Uterus (tissue), 4 donors: ENCODE results near the gene MOV10. TPM values are rescaled to one million over a fixed set of nuclear protein-coding genes. Genes with fewer than 3 reads are reported as not detected.

ENCODE experiments used
- DNase-seq, 2 donors: peaks; one replicate each; pipeline ENCODE4 v3.0.0-alpha.2; 2019 to 2020
- H3K27ac ChIP-seq, 2 donors: fragments of 200-600 bp; sonication (generic); 1 replicate in 1 of 2; 2 replicates in 1 of 2; pipeline ENCODE4 v1.5.1; 2016 to 2018
- H3K27me3 ChIP-seq, 2 donors: fragments of 200-600 bp; sonication (generic); one replicate each; pipeline ENCODE4 v1.5.1; 2018 to 2019; ENCODE audit warnings: control low read depth in 1 of 2
- H3K36me3 ChIP-seq, 2 donors: fragments of 200-600 bp; sonication (generic); one replicate each; pipeline ENCODE4 v1.5.1; 2019; ENCODE audit warnings: control low read depth in 1 of 2
- H3K4me1 ChIP-seq, 2 donors: fragments of 200-600 bp; sonication (generic); one replicate each; pipeline ENCODE4 v1.5.1; 2018 to 2019; ENCODE audit warnings: control low read depth in 1 of 2
- H3K4me3 ChIP-seq, 2 donors: fragments of 200-600 bp; sonication (generic); 1 replicate in 1 of 2; 2 replicates in 1 of 2; pipeline ENCODE4 v1.5.1; 2018 to 2019; ENCODE audit warnings: mild to moderate bottlenecking in 1 of 2
- H3K9me3 ChIP-seq, 2 donors: fragments of 200-600 bp; sonication (generic); one replicate each; pipeline ENCODE4 v1.5.1; 2019; ENCODE audit warnings: control low read depth in 1 of 2
- CTCF ChIP-seq, 4 experiments: fragments of 200-600 bp in 2 of 4; fragments of 450-650 bp in 2 of 4; sonication (generic) in 2 of 4; IDR thresholded peaks; one replicate each; pipeline ENCODE4 v1.5.1; 2016 to 2019; ENCODE audit warnings: antibody characterized with exemption in 4 of 4, mild to moderate bottlenecking in 2 of 4, moderate library complexity in 1 of 4
- POLR2A ChIP-seq, 2 donors: fragments of 450-650 bp; IDR thresholded peaks; one replicate each; pipeline ENCODE4 v1.6.1; 2016; ENCODE audit warnings: antibody characterized with exemption in 2 of 2, mild to moderate bottlenecking in 1 of 2, moderate library complexity in 1 of 2
- intact Hi-C: fragments of 100-400 bp; cut with DNase I; formaldehyde crosslinking; loops from one replicate; pipeline ENCODE4 v1.15.1; 2023; ENCODE audit warnings: low total_unique reads
- total RNA-seq, 4 donors: library from RNA; depleted of rRNA in 3 of 4; stranded (reverse); fragments of >200 nt in 3 of 4; gene quantifications; one replicate each; pipeline versions ENCODE4 v1.1.0 to v1.2.4, GENCODE V29; 2014 to 2023
- donor health status: DM: yes; HTN: yes; CAD: no.

Gene MOV10
- total RNA-seq, 4 donors from 2014 or later: 10.3 to 91.9 (median 55.5) TPM

- DNase-seq: no peak
- no peaks in the 10 kb centered on the region for H3K36me3 ChIP-seq
- TF ChIP-seq CTCF (IDR thresholded peaks at IDR 0.05): no peak
- TF ChIP-seq POLR2A (IDR thresholded peaks at IDR 0.05): no peak
Observed at GRCh38 chr1:112692681-112693080, 18.2 kb downstream of the MOV10 start.

GRCh38 chr1:112693821-112694220 is 19.4 kb downstream of the MOV10 start:
- Histone ChIP-seq H3K4me1 (peaks cover 6 to 9% of the 10 kb centered on the region in 2 donors), H3K27me3 (no peaks in the 10 kb centered on the region), H3K4me3 (no peak overlapping the region), H3K27ac (no peak overlapping the region), H3K9me3 (no peaks in the 10 kb centered on the region), H3K36me3 (no peaks in the 10 kb centered on the region)
- intact Hi-C loops: no loop called here
- DNase-seq: no peak
- no peak for TF ChIP-seq CTCF (IDR thresholded peaks at IDR 0.05)

More at GRCh38 chr1:112692681-112693080, 18.2 kb downstream of the MOV10 start:
- Histone ChIP-seq H3K4me3 (no peak overlapping the region), H3K27ac (no peak overlapping the region), H3K9me3 (no peaks in the 10 kb centered on the region), H3K27me3 (no peaks in the 10 kb centered on the region), H3K4me1 (no peaks in the 10 kb centered on the region)
- intact Hi-C loops: no loop called here

- no peaks in the 10 kb centered on the region for H3K27me3 ChIP-seq
- no peaks in the 10 kb centered on the region for H3K36me3 ChIP-seq
- H3K27ac ChIP-seq: no peak overlapping the region
- TF ChIP-seq CTCF (IDR thresholded peaks at IDR 0.05): no peak
- no peak for TF ChIP-seq POLR2A (IDR thresholded peaks at IDR 0.05)
- no peak overlapping the region for H3K4me3 ChIP-seq
- H3K4me1 ChIP-seq: peaks cover 12 to 15% of the 10 kb centered on the region in 2 donors
- DNase-seq: no peak
- intact Hi-C loops: no loop called here
- H3K9me3 ChIP-seq: no peaks in the 10 kb centered on the region
Observed at GRCh38 chr1:112694363-112694929, 20.0 kb downstream of the MOV10 start.

- intact Hi-C loops: no loop called here
Observed at GRCh38 chr1:112695276-112695675, 20.8 kb downstream of the MOV10 start.

More at GRCh38 chr1:112695276-112695675, 20.8 kb downstream of the MOV10 start:
- Histone ChIP-seq H3K4me1 (peaks cover 19 to 20% of the 10 kb centered on the region in 2 donors), H3K27me3 (no peaks in the 10 kb centered on the region), H3K36me3 (no peaks in the 10 kb centered on the region), H3K27ac (no peak overlapping the region), H3K4me3 (no peak overlapping the region), H3K9me3 (no peaks in the 10 kb centered on the region)
- no peak for DNase-seq
- TF ChIP-seq POLR2A (IDR thresholded peaks at IDR 0.05) (no peak), CTCF (IDR thresholded peaks at IDR 0.05) (no peak)
